RWPE2 (cell line): Measurements from ENCODE around the gene SMYD1.

Experiments
- ATAC-seq: fragments of 200-7000 bp; cut with Tn5 transposase; 3 replicates; pipeline ENCODE4 v1.9.1; 2021; ENCODE audit warnings: low read depth
- DNase-seq: peaks from one replicate; pipeline ENCODE4 v3.0.0-alpha.2; 2020; ENCODE audit warnings: low spot score
- H3K27ac ChIP-seq: fragments of 450-650 bp; 2 replicates; pipeline ENCODE4 v1.5.1; 2017; ENCODE audit warnings: mild to moderate bottlenecking; ENCODE audit not compliant: poor library complexity, severe bottlenecking
- H3K27me3 ChIP-seq: fragments of 250-450 bp; sonication (Bioruptor Pico); 2 replicates; pipeline ENCODE4 v1.5.1; 2021; ENCODE audit warnings: mild to moderate bottlenecking, moderate library complexity; ENCODE audit not compliant: insufficient read depth, poor library complexity, severe bottlenecking
- H3K36me3 ChIP-seq: fragments of 250-450 bp; sonication (Bioruptor Pico); 2 replicates; pipeline ENCODE4 v1.5.1; 2020; ENCODE audit warnings: low read depth, mild to moderate bottlenecking, moderate library complexity
- H3K4me1 ChIP-seq: fragments of 250-450 bp; sonication (Bioruptor Pico); 2 replicates; pipeline ENCODE4 v1.5.1; 2021; ENCODE audit warnings: mild to moderate bottlenecking, moderate library complexity; ENCODE audit not compliant: insufficient read depth, poor library complexity, severe bottlenecking
- H3K4me3 ChIP-seq: fragments of 250-450 bp; sonication (Bioruptor Pico); 2 replicates; pipeline ENCODE4 v1.5.1; 2021; ENCODE audit warnings: mild to moderate bottlenecking, moderate library complexity; ENCODE audit not compliant: severe bottlenecking
- H3K9me3 ChIP-seq: fragments of 250-450 bp; sonication (Bioruptor Pico); 2 replicates; pipeline ENCODE4 v1.5.1; 2021; ENCODE audit warnings: mild to moderate bottlenecking, moderate library complexity; ENCODE audit not compliant: severe bottlenecking
- TF ChIP-seq, protein P1 (sequence below): fragments of 450-650 bp; IDR thresholded peaks from one replicate; pipeline ENCODE4 v1.5.1; 2017; ENCODE audit warnings: mild to moderate bottlenecking, moderate library complexity; ENCODE audit not compliant: poor library complexity, severe bottlenecking

SMYD1 gene

GRCh38 chr2:88125924-88126771 lies 58.5 kb downstream of the SMYD1 start:
- no peak for ATAC-seq
- no peaks in the 10 kb centered on the region for H3K9me3 ChIP-seq
- TF ChIP-seq, protein P1, sequence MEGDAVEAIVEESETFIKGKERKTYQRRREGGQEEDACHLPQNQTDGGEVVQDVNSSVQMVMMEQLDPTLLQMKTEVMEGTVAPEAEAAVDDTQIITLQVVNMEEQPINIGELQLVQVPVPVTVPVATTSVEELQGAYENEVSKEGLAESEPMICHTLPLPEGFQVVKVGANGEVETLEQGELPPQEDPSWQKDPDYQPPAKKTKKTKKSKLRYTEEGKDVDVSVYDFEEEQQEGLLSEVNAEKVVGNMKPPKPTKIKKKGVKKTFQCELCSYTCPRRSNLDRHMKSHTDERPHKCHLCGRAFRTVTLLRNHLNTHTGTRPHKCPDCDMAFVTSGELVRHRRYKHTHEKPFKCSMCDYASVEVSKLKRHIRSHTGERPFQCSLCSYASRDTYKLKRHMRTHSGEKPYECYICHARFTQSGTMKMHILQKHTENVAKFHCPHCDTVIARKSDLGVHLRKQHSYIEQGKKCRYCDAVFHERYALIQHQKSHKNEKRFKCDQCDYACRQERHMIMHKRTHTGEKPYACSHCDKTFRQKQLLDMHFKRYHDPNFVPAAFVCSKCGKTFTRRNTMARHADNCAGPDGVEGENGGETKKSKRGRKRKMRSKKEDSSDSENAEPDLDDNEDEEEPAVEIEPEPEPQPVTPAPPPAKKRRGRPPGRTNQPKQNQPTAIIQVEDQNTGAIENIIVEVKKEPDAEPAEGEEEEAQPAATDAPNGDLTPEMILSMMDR: no peak
- H3K27me3 ChIP-seq: no peaks in the 10 kb centered on the region
- H3K36me3 ChIP-seq: no peaks in the 10 kb centered on the region
- no peak overlapping the region for H3K4me3 ChIP-seq
- H3K4me1 ChIP-seq: no peaks in the 10 kb centered on the region
- no peak for DNase-seq
- H3K27ac ChIP-seq: no peak overlapping the region

DNA sequence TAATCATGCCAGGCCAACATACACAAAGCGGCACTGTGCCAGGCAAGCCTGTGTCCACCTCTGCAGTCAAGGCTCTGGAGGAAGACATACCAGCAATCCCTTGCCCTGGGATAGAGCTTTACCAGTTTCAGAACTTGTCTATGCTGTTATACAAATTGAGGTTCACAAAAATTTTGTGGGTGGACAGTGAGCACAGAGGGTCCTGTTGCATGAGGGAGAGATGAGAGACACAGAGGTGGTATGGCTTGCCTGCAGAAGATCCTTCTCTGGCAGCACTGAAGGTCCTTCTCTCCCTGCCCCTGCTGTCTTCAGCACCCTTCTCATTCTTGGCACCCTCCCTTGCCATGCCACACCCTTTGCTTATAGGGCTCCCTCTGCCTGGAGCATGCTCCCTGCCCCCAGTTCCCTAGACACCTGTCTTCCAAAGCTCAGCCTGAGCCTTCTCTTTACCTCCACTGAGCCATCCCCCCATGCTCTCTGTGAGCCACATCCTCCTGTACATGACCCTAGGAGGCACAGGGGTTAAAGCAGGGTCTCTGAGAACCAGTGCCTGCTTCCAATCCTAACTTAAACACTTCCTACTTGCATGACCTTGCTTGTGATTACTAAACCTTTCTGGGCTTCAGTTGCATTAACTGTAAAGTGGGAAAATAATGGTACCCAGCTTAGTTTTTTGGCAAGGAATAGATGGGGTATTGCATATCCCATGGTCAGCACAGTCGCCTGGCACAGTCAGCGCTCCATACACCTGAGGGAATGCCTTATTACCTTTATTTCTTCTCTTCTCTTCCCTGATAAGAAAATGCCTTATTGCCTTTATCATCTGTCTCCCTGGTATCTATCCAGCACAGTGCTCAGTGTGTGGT lies 59.4 kb downstream of the SMYD1 start:
- Histone ChIP-seq H3K4me1 (no peaks in the 10 kb centered on the region), H3K9me3 (no peaks in the 10 kb centered on the region), H3K4me3 (no peak overlapping the region), H3K27me3 (no peaks in the 10 kb centered on the region), H3K27ac (no peak overlapping the region), H3K36me3 (no peaks in the 10 kb centered on the region)
- DNase-seq: no peak
- no peak for ATAC-seq
- TF ChIP-seq, protein P1: no peak

GRCh38 chr2:88127638-88127887 lies 59.9 kb downstream of the SMYD1 start:
- H3K36me3 ChIP-seq: no peaks in the 10 kb centered on the region
- TF ChIP-seq, protein P1: no peak
- no peak for ATAC-seq
- no peak overlapping the region for H3K4me3 ChIP-seq
- H3K9me3 ChIP-seq: no peaks in the 10 kb centered on the region
- no peaks in the 10 kb centered on the region for H3K27me3 ChIP-seq
- no peaks in the 10 kb centered on the region for H3K4me1 ChIP-seq
- DNase-seq: no peak
- no peak overlapping the region for H3K27ac ChIP-seq

- Histone ChIP-seq H3K9me3 (no peaks in the 10 kb centered on the region), H3K27ac (no peak within 1 kb of the TSS), H3K4me1 (no peaks in the 10 kb centered on the region), H3K4me3 (no peak within 1 kb of the TSS), H3K36me3 (no peaks in the 10 kb centered on the region), H3K27me3 (no peaks in the 10 kb centered on the region)
- DNase-seq (no peak), ATAC-seq (no peak)
- TF ChIP-seq, protein P1: no peak
These were observed 60.4 kb downstream of the SMYD1 start, which contains the start of gene FABP1 for GRCh38 chr2:88127888-88128653. FABP1 (minus strand) TSS chr2:88128062; CDS start chr2:88128017, 45 bp downstream.
